Measurements from ENCODE around the gene SLCO3A1. TPM values are rescaled to one million over a fixed set of nuclear protein-coding genes. Genes with fewer than 3 reads are reported as not detected.
"Not testable (repeated sequence)": the region's sequence is repeated elsewhere in the genome, so short reads cannot be mapped to it uniquely, and the experiment has no call there.

Gene SLCO3A1
- polyA plus RNA-seq, 1 donor, result 5.1 TPM

- no peak for DNase-seq
Observed at GRCh38 chr15:92164327-92165000, 311.0 kb downstream of the SLCO3A1 start.

- DNase-seq, result no peak
Observed at GRCh38 chr15:92165001-92165346, 311.5 kb downstream of the SLCO3A1 start.

DNA sequence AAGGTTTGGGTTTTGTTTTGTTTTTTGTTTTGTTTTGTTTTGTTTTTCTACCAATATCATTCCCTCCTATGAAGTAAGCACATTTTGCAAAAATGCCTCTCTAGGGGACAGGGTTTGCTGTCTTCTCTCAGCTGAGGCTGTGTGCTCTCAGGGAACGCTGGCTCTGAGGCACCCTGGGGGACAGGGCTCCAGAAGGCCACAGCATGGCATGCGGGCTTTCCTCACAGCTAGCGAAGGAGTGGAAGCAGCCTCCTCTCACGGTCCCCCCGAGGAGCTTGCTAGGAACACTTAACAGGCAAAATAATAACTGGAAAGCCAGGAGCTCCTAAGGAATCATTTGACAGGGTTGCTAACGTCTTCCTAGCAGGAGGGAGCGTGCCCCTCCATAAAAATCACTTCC is 312.5 kb downstream of the SLCO3A1 start:
- DNase-seq, result no peak

DNA sequence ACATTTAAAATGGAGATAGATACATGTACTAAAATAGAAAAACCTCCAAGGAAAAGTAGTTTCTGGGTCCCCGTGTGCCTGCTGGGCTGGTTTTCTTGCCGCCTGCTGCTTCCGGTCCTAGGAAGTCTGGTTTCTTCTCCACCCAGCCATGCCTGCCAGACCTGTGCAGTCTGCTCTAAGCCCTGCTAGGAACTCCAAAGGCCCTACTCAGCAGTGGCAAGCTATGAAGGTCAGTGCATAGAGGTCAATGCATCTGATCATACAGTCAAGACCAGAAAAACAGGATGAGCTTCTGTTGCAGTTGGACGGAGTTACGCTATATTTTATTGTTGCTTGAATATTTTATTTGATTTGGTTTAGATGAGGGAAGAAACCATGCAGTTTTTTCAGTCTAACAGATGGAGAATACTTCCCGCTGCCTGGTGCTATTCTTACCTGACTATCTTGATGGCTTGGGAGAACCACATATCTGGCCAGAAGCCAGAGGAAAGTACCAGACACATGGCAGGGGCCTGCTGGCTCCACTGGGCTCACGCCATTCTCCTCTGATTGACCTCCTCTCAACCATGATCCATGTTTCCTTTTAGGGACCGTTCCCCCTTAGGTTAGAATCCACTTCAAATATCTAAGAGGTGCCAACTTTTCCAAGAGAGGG is 313.4 kb downstream of the SLCO3A1 start:
- DNase-seq, result no peak

GRCh38 chr15:92167451-92167850 is 313.9 kb downstream of the SLCO3A1 start:
- DNase-seq, result no peak

DNA sequence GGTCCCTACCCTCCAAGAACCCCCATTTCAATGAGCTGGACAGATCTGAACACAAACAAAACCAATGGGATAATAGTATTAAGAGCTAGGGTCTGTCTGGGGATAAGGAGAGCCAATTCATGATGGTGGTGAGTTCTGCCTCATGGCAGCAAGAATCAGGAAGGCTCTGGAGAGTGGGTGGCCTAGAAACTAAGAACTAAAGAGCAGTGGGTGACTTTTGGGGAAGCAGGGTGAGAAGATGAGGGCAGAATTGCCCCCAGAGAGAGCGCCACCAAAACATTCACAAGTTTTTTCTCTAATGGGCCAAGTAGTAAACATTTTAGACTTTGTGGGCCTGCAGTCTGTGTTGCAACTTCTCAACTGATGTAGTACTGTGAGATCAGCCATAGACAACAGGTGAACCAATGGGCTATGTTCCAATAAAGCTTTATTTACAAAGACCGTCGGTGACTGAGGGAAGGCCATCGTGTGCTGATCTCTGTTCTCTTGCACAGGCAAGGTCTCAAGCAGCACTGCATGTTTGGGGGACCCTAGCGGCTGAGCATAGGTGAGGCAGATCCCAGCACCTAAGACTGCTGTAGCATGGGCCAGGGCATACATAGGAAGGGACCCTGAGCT is 314.7 kb downstream of the SLCO3A1 start:
- no peak for DNase-seq

DNA sequence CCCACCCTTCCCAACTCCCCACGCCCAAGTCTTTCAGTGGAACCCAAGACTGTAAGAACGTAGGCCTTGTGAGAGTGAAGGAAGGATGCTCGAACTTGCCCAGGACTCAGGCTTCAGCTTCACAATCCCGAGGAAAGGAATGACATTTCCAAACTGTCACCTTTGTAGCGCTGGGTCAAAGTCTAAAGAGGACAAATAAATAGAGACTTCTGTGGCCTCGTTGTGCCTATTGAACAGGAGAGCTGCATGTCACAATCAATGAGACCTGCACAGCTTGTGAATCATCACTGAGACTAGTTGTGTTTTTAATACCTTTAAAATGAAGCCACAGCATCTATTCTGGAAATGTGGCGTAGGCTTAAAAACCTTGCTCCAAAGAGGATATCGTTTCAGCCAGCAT is 317.4 kb downstream of the SLCO3A1 start:
- DNase-seq, result no peak

- no peak for DNase-seq
Observed at GRCh38 chr15:92178911-92179310, 325.4 kb downstream of the SLCO3A1 start.

DNA sequence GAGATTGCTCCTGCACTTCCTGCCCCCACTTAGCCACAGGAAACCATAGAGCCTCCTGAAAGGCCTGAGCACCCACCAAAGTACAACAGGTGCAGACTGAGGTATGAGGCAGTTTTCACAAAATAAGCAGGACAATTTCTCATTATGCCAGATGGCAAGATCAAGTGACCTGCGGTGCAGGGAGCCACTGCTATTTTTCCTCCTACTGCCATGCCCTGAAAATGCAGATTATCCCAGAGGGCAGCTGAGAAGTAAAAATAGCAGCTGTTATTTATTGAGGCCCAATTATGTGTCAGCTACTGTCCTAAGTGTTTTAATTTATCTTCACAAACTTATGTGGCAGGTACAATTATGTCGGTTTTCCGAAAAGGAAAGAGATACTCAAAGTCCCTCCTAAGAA is 330.6 kb downstream of the SLCO3A1 start:
- DNase-seq, result no peak

- DNase-seq, result no peak
Observed at GRCh38 chr15:92184679-92185230, 331.2 kb downstream of the SLCO3A1 start.

DNA sequence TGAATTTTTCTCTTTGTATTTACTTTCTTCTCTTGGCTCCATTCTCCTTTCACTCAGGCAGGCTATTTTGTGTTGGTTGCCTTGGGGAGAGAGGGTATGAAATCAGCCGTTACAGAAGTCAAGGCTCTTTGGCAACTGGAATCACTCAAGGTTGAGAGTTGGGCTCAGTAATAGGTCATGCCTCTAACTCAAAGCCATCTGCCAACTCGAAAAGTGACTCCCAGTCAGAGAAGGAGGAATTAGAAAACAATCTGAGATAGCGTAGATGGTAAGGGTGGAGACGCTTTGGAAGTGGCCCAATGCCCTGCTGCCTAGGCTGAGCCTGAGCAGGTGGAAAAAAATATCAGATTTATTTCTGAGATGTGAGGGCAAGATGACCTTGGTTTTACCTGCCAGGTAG is 334.5 kb downstream of the SLCO3A1 start:
- no peak for DNase-seq

DNA sequence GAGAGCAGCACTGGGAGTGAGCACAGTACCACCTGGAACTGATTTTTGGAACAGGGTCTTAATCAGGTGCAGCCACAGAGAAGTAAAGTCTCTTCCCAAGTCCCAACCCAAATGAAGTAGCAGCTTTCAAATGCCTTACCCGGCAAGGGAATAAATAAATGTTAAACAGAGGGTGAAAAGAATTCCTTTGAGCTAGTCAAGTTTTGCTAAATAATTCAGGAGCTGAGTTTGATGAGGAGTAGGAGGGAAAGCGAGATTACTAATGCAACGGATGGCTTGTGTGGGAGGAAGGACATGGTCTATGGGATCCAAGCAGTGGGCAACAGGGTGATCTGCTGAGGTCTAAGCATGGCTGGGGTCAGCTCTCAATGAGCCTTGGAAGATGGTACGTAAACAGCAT is 335.7 kb downstream of the SLCO3A1 start:
- DNase-seq, result no peak

- no peak for DNase-seq
Observed at GRCh38 chr15:92195241-92195640, 341.7 kb downstream of the SLCO3A1 start.

DNA sequence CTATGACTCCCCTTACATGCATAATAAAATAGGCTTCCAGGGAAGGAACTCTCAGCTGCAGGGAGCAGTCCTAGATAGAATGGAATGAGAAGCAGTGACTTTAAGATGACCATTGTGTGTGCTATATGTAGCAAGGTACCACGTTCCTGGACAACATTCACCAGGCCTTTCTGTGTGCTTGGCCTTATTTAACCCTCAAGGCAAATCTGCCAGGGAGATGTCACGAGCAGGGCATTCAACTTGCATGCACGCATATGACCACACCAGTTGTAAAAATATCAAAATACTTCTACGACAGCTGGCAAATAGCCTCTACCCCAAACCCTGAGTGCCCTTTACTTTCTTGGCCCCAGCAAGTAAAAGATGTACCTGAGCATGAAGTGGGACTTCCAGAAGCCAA is 342.8 kb downstream of the SLCO3A1 start:
- DNase-seq, result no peak

- DNase-seq, result no peak
Observed at GRCh38 chr15:92197746-92198145, 344.2 kb downstream of the SLCO3A1 start.

DNA sequence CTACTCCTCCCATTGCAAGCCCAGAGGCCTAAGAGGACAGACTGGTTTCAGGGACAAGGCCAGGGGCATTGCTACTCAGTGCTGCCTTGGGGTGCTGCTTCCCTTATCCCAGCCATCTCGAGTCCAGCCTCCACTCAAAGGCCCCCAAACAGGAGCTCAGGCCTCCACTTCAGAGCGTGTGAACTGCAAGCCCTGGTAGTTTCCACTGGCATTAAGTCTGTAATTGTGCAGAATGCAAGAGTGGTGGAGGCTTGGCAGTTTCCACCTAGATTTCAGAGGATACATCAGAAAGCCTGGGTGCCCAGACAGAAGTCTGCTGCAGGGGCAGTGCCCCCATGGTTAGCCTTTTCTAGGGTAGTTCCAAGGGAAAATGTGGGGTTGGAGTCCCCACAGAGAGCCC is 347.4 kb downstream of the SLCO3A1 start:
- DNase-seq, result no peak

DNA sequence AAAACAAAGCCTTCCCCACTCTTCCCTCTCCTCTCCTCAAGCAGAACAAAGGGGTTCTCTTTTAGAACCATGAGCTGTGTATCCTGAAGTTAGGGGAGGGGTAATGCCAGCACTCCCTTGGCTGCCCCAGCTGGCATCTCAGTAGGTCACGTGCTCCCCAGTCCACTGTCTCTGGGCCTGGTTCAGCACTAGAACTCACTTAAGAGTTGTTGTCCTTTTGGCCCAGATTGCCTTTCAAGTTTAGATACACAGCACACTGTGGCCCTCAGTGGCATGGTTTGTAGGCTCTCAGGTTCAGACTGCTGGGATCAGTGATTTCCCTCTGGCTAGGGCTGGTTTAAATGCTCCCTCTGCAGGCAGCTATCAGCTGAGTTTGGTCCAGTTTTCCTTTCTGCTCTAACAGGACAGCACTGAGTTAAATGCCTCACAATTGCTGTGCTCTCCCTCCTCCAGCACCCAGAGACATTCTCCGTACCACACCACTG is 351.8 kb downstream of the SLCO3A1 start:
- no peak for DNase-seq

DNA sequence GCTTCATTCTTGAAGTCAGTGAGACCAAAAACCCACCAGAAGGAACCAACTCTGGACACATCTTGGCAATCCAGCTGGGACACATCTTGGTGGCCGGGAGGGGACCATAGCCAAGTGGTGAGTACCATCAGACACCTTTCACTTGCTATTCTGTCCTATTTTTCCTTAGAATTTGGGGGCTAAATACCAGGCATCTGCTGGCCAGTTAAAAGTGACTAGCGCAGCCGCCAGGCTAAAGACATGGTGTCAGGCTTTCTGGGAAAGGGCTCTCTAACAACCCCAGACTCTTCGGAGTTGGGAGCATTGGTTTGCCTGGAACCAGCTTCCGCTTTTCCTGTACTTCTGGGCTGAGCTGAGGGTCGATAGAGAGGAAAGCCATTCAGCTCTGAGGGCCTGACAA is 354.1 kb downstream of the SLCO3A1 start:
- DNase-seq, result not testable (repeated sequence)

Data from hindlimb muscle (tissue), 1 donor.